Vagina (tissue), 2 donors: ENCODE measurements around the gene C2orf76.

ENCODE experiments used
- POLR2AphosphoS5 ChIP-seq, 2 donors: sonication (generic); formaldehyde crosslinking; IDR thresholded peaks; one replicate each; pipeline ENCODE4 v1.9.0; 2017; ENCODE audit warnings: antibody characterized with exemption in 2 of 2, mild to moderate bottlenecking in 2 of 2, low read depth in 1 of 2; ENCODE audit not compliant: insufficient read depth in 1 of 2
- TF ChIP-seq, protein P1 (sequence below), 3 experiments: fragments of 450-650 bp in 2 of 3; fragments of 200-600 bp in 1 of 3; sonication (generic) in 1 of 3; IDR thresholded peaks; one replicate each; pipeline ENCODE4 v1.5.1; 2017 to 2019; ENCODE audit warnings: antibody characterized with exemption in 3 of 3, mild to moderate bottlenecking in 2 of 3, moderate library complexity in 2 of 3

DNA sequence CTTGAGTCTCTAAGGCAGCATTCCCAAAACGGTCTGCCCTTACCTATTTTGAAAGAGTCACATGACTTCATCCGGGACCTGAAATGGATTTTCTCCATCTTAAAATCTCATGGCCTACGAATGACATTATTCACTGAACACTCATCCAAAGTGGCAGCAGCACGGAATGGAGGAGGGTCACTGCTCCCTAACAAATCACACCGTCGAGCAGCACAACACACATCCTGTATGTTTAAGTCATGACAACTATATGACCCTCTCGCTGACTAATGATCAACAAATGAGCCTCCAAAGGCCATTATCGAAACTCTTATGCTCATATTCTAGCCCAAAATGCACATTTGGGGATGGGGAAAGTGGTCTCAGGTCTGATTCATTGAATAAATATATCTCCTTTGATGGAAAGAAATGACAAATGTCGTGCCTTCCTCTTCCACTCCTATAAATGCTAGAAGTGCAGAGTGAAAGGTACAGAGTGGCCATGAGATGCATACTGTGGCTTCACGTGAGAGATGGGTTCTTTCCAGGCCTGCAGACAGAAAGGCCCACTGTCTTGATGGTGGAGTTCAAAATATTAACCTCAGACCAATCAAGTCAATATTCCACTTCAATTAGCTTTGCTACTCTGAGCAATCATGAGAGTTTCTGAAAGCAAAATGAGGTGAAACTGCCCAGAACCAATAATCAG is 70.8 kb downstream of the C2orf76 start:
- TF ChIP-seq, protein P1, sequence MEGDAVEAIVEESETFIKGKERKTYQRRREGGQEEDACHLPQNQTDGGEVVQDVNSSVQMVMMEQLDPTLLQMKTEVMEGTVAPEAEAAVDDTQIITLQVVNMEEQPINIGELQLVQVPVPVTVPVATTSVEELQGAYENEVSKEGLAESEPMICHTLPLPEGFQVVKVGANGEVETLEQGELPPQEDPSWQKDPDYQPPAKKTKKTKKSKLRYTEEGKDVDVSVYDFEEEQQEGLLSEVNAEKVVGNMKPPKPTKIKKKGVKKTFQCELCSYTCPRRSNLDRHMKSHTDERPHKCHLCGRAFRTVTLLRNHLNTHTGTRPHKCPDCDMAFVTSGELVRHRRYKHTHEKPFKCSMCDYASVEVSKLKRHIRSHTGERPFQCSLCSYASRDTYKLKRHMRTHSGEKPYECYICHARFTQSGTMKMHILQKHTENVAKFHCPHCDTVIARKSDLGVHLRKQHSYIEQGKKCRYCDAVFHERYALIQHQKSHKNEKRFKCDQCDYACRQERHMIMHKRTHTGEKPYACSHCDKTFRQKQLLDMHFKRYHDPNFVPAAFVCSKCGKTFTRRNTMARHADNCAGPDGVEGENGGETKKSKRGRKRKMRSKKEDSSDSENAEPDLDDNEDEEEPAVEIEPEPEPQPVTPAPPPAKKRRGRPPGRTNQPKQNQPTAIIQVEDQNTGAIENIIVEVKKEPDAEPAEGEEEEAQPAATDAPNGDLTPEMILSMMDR (IDR thresholded peaks at IDR 0.05), result no peak
- TF ChIP-seq POLR2AphosphoS5 (IDR thresholded peaks at IDR 0.05; ENCODE audit: insufficient read depth in 1 of 2, low read depth in 1 of 2), result no peak
